ENCODE data around the gene SLC41A3. TPM values are rescaled to one million over a fixed set of nuclear protein-coding genes. Genes with fewer than 3 reads are reported as not detected.

SLC41A3 gene
- total and polyA plus RNA-seq, 2 of the 8 experiments (the other 6 are each of a cell fraction or from before 2014, with no cell fraction given): 30.2 to 56.4 TPM

DNA sequence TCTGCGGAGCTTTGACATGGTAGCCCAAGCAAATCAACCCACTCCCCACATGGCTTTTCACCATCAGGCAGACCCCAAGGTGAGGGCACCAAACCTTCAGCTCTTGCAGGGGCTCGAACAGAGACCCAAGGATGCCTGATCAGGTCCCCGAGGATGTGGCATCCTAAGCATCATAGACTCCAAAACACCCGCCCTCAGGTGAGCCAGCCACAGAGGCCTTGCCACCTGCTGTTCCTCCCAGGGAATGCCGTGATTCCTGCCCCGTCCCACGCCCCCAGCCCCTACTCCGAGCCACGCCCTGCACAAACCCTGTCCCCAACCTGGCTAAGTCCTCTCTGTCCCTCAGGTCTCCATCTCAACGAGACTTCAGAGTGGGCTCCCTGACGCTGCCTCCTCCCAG is 34.7 kb upstream of the SLC41A3 start:
- Histone ChIP-seq H3K79me1 (ENCODE audit: low read depth, low read length) (no peaks in the 10 kb centered on the region; the same call in 1 of the 2 replicates), H4K20me1 (replicated peaks in 1 of 2; ENCODE audit: control insufficient read depth in 1 of 2, insufficient read depth in 2 of 2, low read length in 2 of 2) (no peaks in the 10 kb centered on the region), H3K4ac (replicated peaks; ENCODE audit: insufficient read length, low read depth, low read length) (no peak overlapping the region), H3K56ac (replicated peaks; ENCODE audit: insufficient read length, low read depth, low read length) (no peak overlapping the region), H3K27ac (ENCODE audit: low read depth, low read length) (no peak overlapping the region), H3K27me3 (replicated peaks in 1 of 4; ENCODE audit: control insufficient read depth in 3 of 4, extremely low read depth in 1 of 4, insufficient read depth in 3 of 4, low read length in 3 of 4) (no peaks in the 10 kb centered on the region), H3K79me2 (ENCODE audit: control insufficient read depth in 1 of 2, insufficient read depth in 2 of 2, low read length in 2 of 2) (no peaks in the 10 kb centered on the region), H4K91ac (replicated peaks; ENCODE audit: insufficient read length, low read length) (no peak overlapping the region), H3K4me2 (ENCODE audit: insufficient read depth in 1 of 2, low read depth in 2 of 2, low read length in 2 of 2) (no peak overlapping the region), H3K4me1 (replicated peaks in 1 of 4; ENCODE audit: control insufficient read depth in 3 of 4, insufficient read depth in 4 of 4, low read length in 3 of 4) (no peaks in the 10 kb centered on the region), H3K14ac (ENCODE audit: insufficient read length) (no peak overlapping the region), H2BK5ac (ENCODE audit: low read depth, low read length) (no peak overlapping the region), H3K36me3 (ENCODE audit: control insufficient read depth in 2 of 4, insufficient read depth in 4 of 4, low read length in 3 of 4) (no peaks in the 10 kb centered on the region), H3K9me3 (ENCODE audit: insufficient read depth in 2 of 2, low read depth in 1 of 2, low read length in 1 of 2) (no peaks in the 10 kb centered on the region; a peak in 1 of 4 replicates), H2BK12ac (ENCODE audit: low read depth, low read length) (no peak overlapping the region), H3K23ac (ENCODE audit: insufficient read length) (no peak overlapping the region), H3K23me2 (ENCODE audit: low read depth, low read length) (no peaks in the 10 kb centered on the region), H2BK20ac (ENCODE audit: low read length) (no peak overlapping the region), H4K8ac (ENCODE audit: extremely low read depth, insufficient read depth, low read length) (no peak overlapping the region), H3K4me3 (ENCODE audit: extremely low read depth in 1 of 4, insufficient read depth in 2 of 4, low read depth in 3 of 4, low read length in 4 of 4) (no peak overlapping the region), H3K18ac (ENCODE audit: extremely low read depth, low read length) (no peak overlapping the region), H2AK5ac (ENCODE audit: low read depth, low read length) (no peak overlapping the region), H3K9ac (replicated peaks in 1 of 4; ENCODE audit: extremely low read depth in 1 of 4, low read depth in 3 of 4, low read length in 3 of 4) (no peak overlapping the region), H2BK15ac (ENCODE audit: low read length) (no peak overlapping the region), H2BK120ac (replicated peaks; ENCODE audit: low read depth, low read length) (no peak overlapping the region), H2AFZ (ENCODE audit: low read length) (no peak overlapping the region), H4K5ac (ENCODE audit: insufficient read length, low read depth, low read length) (no peak overlapping the region)
- WGBS, 2 experiments (ENCODE audit: extremely low coverage in 1 of 2, insufficient coverage in 1 of 2, insufficient read length in 1 of 2, insufficient replicate concordance in 2 of 2, low coverage in 1 of 2, low lambda C conversion rate in 2 of 2, missing lambda C conversion rate in 1 of 2): 81% methylated on average over 11 of the region's 11 CpGs; no CpG with 5 or more reads in 1 of the 2 experiments
- CTCF ChIA-PET (ENCODE audit: partially characterized antibody): interaction anchor here (1.3 to 4.8 kb wide), 2 partner anchors 11 to 15 kb away, joined by 3 to 36 read pairs; no protein-coding TSS in a partner anchor
- FAIRE-seq: no peak
- no peak for TF ChIP-seq ASH2L (IDR thresholded peaks at IDR 0.05; ENCODE audit: low read length)
- POLR2A ChIA-PET (ENCODE audit: partially characterized antibody): no interaction called here
- peak in 1 of 2 experiments; percentile 19 for DNase-seq (ENCODE audit: low read depth in 1 of 2, low spot score in 2 of 2)
